HG03103 (cell line): ENCODE results near the gene TMEM40.
"Not testable (repeated sequence)": the region's sequence is repeated elsewhere in the genome, so short reads cannot be mapped to it uniquely, and the experiment has no call there.

Experiments
- ATAC-seq: cut with Tn5 transposase; IDR thresholded peaks from one replicate; pipeline ENCODE4 v1.9.1; 2021; ENCODE audit warnings: low read depth; ENCODE audit not compliant: unreplicated experiment

Gene TMEM40

DNA sequence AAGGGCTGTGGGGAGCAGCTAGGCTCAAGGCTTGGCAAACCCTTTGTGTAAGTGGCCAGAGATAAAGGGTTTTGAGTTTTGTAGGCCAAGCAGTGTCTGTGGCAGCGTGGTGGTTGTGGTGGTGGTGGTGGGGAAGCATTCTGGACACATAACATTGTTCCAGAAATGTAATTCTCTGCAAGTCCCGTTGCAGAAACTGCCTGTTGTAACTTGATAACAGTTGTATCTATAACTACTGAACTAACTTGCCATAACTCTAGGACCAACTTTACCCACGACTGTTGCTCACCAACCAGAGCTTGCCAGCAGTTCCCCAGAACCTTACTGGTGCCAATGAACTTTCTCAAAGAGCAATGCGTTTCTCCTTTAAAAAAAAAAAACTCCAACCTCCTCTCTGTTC, 18.1 kb upstream of the TMEM40 start:
- ATAC-seq = no peak

DNA sequence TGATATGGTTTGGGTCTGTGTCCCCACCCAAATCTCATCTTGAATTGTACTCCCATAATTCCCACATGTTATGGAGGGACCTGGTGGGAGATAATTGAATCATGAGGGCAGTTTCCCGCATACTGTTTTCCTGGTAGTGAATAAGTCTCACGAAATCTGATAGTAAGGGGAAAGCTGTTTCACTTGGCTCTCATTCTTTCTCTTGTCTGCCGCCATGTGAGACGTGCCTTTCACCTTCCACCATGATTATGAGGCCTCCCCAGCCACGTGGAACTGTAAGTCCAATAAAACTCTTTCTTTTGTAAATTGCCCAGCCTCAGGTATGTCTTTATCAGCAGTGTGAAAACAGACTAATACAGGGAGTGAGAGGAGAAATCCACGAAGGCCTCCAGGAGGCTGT, 16.9 kb upstream of the TMEM40 start:
- ATAC-seq = not testable (repeated sequence)

DNA sequence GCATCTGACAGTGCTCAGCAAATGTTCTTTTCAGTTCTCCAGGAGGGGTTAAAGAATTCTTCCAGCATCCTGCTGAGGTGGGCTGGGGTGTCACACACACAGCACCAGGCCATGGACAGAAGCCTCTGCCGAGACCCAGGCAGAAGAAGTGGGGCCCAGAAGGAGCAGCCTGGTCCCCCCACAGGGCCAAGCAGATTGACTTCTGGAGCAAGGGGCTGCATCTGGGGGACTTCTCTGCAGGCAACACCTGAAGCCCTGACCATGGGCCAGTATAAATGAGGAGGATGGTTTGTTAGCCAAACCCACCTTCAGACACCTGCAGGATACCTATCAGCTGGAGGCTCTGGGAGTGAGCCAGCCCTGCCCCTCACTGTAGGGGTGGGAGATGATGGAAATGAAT, 16.2 kb upstream of the TMEM40 start:
- no peak for ATAC-seq

DNA sequence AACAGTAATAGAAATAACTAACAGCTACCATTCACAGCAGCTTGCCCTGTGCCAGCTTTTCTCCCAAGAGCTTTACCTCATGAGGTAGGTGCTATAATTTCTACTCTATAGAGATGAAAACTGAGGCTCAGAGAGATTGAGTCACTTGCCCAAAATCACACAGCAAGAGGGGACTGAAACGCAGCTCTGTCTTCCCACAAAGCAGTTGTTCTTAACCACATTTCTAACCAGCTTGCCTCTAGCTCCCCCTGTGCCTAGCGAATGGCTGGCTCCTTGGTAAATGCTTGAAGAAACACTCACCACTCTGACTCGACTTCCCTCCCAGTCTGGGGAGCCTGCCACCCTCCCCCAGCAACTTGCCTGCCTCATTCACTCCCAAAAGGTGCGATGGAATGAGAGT, 15.6 kb upstream of the TMEM40 start:
- ATAC-seq = no peak

DNA sequence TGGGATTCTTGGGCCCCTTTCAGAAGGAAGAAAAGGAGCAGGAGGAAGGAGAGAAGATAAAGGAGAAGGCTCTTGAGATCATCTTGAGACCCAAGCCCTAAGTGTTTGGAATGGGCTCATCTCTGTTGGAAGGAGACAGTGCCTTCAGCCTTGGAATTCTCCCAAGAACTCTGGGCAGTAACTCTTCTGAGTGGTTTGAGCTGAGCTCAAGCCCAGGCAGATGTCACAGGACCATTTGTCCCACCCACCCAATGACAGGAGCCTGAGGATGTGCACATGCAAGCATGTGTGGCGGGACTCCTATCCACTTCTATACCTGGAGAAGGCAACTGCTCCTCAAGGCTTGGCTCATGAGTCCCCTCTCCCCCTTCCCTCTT, 14.6 kb upstream of the TMEM40 start:
- ATAC-seq = no peak

DNA sequence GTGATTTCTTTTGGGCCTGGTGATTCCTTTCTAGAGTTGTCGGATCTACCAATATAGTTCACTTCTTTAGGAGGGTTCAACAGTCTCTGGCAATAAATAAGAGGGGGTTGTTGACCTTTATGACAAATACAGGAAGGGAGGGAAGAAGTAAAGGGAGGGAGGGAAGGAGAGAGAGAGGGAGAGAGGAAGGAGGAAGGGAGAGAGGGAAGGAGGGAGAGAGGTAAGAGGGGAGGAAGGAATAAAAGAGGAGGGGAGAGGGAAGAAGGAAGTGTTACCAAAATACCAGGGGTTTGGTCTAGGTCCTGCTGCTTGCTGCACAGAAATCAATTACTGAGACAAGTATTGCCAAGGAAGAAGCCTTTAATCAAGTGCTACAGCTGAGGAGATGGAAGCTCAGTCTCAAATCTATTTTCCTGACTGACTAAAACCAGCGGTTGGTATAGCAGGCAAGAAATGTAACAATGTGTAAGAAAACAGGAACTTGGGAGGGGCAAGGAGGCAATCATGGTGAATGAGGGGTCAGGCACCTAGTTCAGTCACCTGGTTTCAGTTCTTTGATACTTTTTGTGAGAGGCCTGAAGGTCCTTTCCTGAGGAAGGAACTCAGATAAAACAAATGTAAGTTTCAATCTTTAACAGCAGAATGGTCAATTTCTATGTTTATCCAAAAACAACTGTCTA, 14.1 kb upstream of the TMEM40 start:
- no peak for ATAC-seq

DNA sequence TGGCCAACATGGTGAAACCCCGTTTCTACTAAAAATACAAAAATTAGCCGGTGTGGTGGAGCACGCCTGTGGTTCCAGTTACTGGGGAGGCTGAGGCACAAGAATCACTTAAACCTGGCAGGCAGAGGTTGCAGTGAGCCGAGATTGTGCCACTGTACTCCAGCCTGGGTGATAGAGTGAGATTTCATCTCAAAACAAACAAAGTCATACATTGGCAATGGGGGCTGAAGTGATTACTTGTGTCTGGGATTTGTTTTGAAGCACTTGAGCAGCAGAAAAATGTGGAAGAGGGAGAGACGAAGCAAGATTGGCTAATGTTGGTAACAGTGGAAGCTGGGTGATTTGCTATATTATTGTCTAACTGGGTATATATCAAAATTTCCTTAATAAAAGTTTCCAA, 13.4 kb upstream of the TMEM40 start:
- ATAC-seq = no peak

DNA sequence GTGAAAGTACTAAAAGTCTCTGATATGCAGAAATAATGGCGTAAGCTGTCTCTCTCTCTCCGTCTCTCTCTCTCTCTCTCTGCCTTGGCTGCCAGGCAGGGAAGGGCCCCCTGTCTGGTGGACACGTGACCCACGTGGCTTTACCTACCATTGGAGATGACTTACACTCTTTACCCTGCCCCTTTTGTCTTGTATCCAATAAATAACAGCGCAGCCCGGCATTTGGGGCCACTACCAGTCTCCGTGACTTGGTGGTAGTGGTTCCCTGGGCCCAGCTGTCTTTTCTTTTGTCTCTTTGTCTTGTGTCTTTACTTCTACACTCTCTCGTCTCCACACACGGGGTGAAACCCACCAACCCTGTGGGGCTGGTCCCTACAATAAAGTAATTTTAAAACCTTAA, 12.2 kb upstream of the TMEM40 start:
- no peak for ATAC-seq

DNA sequence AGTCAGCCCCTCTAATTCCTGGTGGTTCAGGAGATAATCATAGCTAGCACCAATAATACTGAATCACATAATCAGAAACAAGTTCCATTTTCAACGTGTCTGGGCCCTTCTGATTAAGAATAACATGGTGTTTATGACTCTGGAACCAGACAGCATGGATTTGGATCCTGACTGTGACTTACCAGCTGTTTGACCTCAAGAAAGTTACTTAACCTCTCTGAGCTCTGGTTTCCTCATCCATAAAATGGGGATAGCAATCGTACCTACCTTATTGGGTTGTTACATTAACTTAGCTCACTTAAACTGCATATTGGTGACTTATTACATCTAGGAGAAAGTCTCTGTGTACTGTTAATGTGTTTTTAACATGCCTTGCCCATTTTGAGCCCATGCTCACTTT, 10.7 kb upstream of the TMEM40 start:
- ATAC-seq = no peak

DNA sequence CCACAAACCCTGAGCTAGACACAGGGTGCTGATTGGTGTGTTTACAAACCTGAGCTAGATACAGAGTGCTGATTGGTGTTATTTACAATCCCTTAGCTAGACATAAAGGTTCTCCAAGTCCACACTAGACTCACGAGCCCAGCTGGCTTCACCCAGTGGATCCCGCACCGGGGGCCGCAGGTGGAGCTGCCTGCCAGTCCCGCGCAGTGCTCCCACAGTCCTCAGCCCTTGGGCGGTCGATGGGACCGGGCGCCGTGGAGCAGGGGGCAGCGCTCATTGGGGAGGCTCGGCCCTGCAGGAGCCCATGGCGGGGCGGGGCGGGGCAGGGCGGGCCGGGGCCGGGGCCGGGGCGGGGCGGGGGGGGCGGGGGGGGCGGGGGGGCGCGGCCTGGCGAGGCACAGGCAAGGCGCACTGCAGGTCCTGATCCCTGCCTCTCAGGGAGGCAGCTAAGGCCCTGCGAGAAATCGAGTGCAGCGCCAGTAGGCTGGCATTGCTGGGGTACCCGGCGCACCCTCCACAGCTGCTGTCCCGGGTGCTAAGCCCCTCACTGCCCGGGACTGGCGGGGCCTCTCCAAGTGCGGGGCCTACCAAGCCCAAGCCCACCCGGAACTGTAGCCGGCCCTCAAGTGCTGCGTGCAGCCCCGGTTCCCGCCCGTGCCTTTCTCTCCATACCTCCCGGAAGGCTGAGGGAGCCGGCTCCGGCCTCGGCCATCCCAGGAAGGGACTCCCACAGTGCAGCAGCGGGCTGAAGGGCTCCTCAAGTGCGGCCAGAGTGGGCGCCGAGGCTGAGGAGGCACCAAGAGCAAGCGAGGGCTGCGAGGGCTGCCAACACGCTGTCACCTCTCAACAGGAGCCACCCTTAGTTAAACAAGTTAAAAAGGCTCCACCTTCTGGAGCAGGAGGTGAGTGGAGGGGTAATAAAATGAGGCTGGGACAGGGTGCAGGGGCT, 9.8 kb upstream of the TMEM40 start:
- no peak for ATAC-seq

DNA sequence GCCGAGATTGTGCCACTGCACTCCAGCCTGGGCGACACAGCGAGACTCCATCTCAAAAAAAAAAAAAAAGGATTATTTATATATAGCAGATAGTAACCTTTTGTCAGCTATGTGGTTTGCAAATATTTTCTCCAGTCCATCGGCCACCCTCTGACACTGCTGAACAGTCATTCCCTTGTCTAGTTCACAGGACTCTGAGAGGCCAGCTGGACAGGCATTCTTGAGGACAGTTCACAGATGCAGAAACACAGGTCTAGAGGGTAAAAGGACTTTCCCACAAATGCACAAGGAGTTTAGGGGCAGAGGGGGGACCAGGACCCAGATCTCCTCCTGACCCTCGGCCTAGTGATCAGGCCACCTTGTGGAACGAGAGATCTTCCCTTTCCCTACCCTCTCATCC, 7.5 kb upstream of the TMEM40 start:
- ATAC-seq = no peak

DNA sequence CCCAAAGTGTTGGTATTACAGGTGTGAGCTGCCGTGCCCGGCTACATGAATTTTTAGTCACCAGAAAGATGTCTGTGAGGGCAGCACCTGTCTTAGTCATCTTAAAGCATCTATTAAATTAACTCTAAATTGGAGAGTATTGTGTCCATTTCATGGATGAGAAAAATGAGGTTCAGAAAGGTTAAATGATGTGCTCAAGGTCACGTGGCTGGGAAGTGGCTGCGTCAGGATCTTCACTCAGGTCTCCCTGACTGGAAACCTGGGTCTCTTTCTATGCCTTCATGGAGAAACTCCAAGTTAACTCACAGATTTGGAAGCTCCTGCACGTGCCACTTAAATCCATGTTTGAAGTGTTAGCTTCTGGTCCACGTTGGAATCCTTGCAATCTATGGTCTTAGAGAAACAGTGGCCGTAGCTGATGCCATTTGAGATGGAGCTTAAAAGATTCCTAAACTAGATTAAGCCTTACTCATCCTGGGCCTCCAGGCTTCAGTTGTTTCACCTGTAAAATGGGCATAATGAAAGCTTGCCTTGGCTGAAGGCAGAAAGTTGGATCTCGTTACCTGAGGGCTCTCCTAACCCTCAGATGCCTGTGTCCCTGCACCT, 5.2 kb upstream of the TMEM40 start:
- no peak for ATAC-seq

DNA sequence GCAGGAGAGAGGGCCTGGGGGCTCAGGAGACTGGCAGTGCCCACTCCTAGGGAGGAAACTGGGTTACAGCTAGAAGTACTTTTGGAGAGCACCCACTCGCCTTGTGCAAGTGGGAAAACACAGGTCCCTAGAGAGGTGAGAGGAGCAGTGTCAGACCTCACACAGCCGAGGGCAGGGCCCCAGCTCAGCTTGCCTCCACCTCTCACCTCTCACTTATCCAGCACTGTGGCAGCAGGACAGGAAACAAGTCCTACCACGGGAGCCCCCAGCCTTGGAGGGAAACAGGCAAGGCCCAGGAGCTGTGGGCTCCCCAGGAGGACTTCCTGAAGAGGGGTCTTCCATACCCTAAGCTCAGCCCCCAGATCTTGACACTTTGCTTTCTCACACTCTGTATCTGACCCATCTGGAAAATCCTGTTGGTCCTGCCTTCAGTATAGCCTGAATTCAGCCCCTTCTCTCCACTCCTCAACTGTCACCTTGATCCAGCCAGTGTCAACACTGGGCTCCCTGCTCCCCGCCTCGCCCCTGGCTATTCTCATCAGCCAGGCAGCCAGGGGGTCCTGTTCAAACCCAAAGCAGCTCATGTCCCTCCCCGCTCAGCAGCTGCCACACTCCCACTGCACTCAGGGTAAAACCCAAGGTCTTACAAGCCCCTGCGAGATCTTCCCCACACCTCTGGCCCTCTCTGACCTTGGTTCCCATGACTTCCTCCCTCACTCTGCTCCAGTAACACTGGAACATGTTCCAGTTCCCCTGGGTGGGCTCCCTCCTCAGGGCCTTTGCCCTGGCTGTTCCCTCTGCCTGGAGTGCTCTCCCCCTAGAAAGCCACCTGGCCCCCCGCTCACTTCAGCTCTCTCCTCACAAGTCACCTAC, 870 bp upstream of the TMEM40 start:
- ATAC-seq = no peak

DNA sequence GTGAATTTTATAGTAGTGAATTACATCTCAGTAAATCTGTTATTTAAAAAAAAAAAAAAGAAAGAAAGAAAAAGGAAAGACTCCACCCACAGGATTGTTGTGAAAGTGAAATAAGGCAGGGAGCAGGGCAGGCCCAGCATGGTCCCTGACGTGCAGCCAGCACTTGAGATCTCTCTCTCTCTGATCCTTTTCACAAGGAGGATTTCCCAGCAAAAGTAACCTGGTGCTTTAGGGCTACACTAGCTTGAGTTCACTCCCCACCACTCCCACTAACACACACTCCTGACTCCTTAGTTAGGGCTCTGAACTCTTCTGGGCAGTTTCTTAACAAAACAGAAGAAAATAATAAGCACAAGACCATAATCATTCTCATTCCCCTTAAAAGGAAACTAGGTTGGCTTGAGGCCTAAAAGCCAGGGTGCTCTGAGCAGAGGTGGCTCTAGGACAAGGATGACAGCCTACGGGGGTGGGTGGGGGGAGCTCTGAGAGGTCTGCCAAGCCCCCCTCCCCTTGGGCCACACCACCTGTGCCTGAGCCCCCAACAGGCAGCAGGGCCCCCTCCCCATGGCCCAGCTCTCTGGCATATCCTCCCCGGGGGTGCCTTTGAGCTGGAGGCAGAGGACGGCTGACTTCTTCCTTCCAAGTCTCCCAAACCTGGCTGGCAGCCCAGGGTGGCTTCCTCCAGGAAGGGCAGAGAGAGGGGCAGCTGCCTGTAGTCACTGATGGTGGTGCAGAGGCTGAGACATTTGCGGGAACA, 856 bp downstream of the TMEM40 start:
- ATAC-seq = no peak

DNA sequence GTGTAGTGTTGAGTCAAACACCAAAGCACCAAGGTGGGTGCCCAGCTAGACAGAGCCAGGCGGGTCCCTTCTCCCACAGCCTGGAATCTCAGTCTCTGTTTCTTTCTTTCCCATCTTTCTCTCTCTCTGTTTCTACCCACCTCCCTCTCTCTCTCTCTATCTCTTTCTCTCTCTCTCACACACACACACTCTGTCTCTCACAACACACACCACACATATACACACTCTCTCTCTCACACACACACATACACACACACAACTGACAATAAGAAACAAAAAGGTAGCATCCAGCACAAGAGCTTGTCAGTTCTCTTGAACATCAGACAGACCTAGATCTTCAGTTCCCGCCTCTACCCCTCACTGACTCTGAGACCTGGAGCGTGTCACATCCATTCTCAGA, 2.4 kb downstream of the TMEM40 start:
- ATAC-seq = no peak

DNA sequence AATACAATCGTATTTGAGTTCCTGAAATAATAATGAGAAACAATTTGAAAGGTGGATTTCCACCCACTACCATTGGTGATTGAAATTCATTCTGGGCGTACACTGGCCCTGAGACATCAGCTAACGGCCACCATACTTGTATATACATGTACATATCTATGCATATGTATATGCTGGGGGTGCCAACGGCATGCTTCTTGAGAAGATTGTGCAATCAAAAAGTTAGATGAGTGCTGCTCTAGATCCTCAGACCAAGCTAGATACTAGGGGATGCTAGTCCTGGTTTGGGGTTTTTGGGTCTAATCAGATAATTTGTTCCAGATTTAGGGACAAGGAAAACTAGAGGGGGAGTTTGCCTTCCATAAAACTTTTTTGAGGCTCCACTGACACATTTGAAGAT, 2.9 kb downstream of the TMEM40 start:
- ATAC-seq = no peak

DNA sequence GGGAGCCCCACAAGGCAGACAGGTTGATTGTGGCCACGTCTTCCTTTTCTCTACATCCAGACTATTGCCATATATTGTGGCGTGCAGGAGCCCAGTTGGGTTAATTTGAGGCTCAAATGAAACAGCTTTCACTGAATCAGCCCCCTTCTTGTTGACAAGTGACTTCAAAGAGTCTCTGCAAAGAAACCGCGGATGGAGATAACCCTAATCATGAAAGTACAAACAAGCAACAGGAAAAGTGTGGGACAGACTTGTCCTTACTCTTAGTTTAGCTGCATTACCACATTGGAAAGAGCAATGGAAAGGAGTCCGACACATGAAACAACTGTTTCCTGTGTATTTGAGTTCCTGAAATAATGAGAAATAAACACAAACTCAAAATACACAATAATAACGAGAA, 3.3 kb downstream of the TMEM40 start:
- ATAC-seq = no peak

DNA sequence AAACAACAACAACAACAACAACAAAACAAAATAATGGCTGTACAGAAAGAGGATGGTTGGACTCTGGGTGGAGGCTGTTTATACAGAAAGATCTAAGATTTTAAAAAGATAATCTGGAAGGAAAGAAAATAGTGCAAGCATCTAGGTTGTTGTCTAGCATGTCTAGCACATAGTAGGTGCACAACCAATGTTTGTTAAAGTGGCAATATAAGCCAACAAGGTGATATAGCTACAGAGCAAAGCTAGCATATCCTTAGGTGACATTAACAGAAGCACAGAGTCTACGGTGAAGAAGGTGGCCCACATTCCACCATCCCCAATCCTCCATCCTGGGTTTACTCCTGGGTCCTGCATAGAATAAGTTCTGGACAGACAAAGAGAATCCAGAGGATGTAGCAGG, 4.7 kb downstream of the TMEM40 start:
- no peak for ATAC-seq

DNA sequence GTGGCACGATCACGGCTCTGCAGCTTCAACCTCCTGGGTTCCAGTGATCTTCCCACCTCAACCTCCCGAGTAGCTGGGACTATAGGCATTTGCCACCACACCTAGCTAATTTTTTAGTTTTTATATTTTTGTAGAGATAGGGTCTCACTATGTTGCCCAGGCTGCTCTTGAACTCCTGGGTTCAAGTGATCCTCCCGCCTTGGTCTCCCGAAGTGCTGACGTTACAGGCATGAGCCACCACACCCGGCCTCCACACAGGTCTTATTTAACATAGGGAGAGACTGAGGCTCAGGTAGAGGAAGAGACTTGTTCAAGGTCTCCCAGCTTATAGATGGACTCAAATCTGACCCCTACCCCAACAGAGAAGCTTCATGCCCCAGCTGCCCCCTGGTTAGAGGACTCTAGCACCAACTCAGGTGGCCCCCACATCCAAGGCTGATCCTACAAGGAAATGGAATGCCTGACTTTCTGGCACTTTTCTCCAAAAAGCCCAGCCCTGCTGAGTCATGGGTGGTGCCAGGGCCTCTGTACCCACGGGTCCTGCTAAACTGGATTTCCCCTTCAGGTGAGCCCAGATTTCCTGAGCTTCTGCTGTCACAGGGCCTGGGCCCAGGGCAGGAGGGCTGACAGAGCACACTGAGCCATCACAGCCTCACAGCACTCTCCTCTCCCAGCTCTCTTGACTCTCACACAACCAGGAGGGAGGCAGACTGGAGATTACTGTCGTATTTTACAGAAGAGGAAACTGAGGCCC, 5.6 kb downstream of the TMEM40 start:
- no peak for ATAC-seq
